AG09309 (cell line): ENCODE results near the gene RBFOX2.
"Not testable (repeated sequence)": the region's sequence is repeated elsewhere in the genome, so short reads cannot be mapped to it uniquely, and the experiment has no call there.

Experiments used
- DNase-seq: peaks from one replicate; pipeline ENCODE4 v3.0.0-alpha.2; 2010; ENCODE audit warnings: low read depth
- H3K4me3 ChIP-seq: 2 replicates; pipeline ENCODE4 v1.5.1; 2011; ENCODE audit warnings: mild to moderate bottlenecking, low read depth, low read length, moderate library complexity; ENCODE audit not compliant: control insufficient read depth
- TF ChIP-seq, protein P1 (sequence below): IDR thresholded peaks from 2 replicates; pipeline ENCODE4 v1.5.1; 2011; ENCODE audit warnings: mild to moderate bottlenecking, low read depth, low read length, inconsistent platforms; ENCODE audit not compliant: insufficient read depth, control insufficient read depth; ENCODE audit errors: missing control alignments

The RBFOX2 gene

DNA sequence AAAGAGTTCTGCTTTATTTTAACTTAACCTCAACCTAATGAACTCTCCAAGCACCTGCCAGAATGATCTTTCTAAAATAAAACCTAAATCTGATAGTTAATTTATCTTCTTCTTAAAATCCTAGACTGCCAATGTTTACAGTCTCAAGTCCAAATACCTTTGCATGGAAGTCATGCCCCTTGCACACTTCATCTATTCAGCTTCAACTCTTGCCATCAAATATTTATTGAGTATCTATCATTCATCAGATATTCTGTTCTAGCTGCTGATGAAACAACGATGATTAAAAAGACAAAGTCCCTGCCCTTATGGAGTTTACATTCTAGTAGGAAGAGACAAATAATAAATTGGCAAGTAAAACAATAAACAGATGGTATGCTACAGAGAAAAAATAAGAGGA is 209.2 kb downstream of the RBFOX2 start:
- TF ChIP-seq, protein P1, sequence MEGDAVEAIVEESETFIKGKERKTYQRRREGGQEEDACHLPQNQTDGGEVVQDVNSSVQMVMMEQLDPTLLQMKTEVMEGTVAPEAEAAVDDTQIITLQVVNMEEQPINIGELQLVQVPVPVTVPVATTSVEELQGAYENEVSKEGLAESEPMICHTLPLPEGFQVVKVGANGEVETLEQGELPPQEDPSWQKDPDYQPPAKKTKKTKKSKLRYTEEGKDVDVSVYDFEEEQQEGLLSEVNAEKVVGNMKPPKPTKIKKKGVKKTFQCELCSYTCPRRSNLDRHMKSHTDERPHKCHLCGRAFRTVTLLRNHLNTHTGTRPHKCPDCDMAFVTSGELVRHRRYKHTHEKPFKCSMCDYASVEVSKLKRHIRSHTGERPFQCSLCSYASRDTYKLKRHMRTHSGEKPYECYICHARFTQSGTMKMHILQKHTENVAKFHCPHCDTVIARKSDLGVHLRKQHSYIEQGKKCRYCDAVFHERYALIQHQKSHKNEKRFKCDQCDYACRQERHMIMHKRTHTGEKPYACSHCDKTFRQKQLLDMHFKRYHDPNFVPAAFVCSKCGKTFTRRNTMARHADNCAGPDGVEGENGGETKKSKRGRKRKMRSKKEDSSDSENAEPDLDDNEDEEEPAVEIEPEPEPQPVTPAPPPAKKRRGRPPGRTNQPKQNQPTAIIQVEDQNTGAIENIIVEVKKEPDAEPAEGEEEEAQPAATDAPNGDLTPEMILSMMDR = no peak
- H3K4me3 ChIP-seq = no peak overlapping the region
- DNase-seq = no peak

DNA sequence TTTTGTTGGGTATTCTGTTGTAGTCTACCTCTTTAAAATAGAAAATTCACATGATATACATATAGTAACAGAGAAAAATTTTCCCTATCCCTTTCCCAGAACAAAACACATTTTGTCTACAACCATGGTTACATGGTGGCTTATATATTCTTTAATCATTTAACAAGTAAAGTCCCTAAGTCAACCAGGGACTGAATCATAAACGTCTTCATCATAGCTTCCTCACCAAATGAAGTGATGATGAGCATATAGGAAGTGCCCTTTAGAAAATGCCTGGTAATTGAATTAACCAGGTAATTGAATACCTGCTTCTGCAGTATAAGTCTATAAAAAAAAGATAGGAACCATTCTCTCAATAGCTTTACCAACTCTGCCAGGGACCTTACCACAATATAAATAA is 209.7 kb downstream of the RBFOX2 start:
- TF ChIP-seq, protein P1 = no peak
- DNase-seq = no peak
- H3K4me3 ChIP-seq = no peak overlapping the region

DNA sequence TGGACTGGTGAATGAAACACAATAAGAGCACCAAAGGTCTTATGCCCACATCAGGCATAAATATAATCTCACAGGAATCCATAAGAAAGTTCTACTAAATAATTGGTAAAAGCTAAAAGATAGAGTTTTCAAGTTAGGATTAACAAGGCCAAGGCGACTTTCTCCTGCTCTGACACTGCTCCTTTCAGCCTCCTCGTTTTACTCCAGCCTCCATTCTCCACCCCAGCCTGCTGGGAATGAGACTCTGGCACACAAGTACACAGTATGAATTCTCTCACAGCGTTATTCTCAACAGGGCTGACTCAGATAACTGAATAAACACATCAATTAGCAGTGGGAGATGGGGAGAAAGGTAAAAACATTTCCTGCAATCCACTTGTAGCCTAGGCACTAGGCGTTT is 216.0 kb downstream of the RBFOX2 start:
- no peak for DNase-seq
- no peak overlapping the region for H3K4me3 ChIP-seq
- TF ChIP-seq, protein P1 = no peak

DNA sequence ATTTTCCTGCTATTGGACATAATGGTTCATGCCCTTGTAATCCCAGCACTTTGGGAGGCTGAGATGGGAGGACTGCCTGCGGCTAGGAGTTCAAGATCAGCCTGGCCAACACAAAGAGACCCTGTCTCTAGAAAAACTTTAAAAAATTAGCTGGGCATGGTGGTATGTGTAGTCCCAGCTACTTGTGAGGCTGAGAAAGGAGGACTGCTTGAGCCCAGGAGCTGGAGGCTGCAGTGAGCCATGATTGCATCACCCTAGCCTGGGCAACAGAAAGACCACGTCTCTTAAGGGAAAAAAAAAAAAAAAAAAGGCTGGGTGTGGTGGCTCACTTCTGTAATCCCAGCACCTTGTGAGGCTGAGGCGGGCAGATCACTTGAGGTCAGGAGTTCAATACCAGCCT is 217.0 kb downstream of the RBFOX2 start:
- DNase-seq = no peak
- TF ChIP-seq, protein P1 = no peak

DNA sequence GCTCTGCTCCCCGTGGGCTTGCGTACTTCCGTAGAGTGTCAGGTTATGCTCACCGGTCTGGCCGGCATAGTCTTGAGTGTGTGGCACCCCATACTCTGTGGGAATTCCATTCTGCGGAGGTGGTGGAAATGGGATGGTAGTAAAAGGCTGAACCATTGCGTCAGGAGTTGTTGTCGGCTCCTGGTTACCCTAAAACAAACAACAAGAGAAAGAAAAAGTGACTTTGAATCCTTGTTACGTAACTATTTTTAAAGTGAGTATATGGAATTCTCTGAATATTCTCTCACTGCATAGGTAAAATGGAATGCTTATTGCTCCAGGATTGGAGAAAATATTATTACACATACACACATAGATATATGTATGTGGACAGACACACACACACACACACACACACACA is 218.8 kb downstream of the RBFOX2 start:
- TF ChIP-seq, protein P1 = no peak
- no peak for DNase-seq
- no peak overlapping the region for H3K4me3 ChIP-seq

More for the DNA sequence above, 217.0 kb downstream of the RBFOX2 start:
- H3K4me3 ChIP-seq = no peak overlapping the region

DNA sequence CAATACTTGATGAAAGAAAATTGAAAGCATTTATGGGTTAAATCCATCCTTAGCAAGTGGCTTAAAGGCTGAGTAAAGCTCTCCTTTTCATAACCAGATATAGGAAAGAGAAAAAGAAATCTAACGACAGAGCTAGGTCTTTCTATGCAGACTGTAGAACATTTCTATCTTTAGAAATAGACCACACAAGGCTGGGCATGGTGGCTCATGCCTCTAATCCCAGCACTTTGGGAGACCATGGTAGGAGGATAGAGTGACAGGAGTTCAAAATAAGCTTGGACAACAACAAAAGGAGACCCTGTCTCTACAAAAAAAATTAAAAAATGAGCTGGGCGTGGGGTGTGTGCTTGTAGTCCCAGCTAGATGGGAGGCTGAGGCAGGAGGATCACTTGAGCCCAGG is 220.2 kb downstream of the RBFOX2 start:
- DNase-seq = no peak
- TF ChIP-seq, protein P1 = no peak
- no peak overlapping the region for H3K4me3 ChIP-seq

DNA sequence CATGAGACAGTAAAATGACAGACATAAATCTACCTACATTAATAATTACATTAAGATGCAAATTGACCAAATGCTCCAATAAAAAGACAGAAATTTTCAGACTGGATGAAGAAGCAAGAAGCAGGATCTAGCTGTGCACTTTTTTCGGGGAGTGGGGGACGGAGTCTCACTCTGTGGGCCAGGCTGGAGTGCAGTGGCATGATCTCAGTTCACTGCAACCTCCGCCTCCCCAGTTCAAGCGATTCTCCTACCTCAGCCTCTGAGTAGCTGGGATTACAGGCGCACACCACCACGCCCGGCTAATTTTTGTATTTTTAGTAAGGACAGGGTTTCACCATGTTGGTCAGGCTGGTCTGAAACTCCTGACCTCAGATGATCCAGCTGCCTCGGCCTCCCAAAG is 222.0 kb downstream of the RBFOX2 start:
- DNase-seq, H3K4me3 ChIP-seq: not testable (repeated sequence)
